ENCODE data around the gene EIF3L.
A peak's percentile ranks its signal among the peaks of the same experiment; 100 is the strongest.

The EIF3L gene

DNA sequence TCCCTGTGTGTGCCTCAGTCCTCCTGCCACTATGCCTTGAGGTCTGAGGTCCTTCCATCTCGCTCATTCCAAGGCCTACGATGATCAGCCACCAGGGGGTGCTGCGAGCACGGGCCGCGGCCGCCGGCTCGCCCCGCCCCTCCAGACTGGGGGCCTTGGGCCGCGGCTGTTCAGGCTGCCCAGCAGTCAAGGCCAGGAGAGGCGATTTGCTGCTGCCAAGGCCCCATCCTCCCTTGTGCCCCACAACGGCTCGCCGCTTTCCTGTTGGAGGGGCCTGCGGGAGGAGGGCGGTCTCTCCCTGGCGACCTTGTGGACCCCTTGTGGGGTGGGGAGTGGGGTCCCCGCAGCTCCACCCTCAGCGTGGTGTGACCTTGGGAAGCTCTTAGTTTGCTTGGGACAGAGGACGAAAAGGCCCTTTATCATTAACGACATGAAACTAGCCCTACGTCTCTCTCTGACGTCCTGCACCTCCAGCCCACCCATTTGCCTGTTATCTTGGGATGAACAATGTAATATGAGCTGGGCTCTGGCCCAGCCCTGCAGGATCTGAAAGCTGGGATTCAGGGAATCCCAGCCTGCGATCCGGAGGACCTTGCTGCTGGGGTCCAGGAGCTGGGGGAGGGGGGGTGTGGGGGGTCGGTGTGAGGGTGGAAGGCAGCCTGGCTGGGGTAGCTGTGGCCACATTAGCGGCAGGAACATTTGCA, 31.4 kb upstream of the EIF3L start:
- DNase-seq (ENCODE audit: low spot score): peak; percentile 82

DNA sequence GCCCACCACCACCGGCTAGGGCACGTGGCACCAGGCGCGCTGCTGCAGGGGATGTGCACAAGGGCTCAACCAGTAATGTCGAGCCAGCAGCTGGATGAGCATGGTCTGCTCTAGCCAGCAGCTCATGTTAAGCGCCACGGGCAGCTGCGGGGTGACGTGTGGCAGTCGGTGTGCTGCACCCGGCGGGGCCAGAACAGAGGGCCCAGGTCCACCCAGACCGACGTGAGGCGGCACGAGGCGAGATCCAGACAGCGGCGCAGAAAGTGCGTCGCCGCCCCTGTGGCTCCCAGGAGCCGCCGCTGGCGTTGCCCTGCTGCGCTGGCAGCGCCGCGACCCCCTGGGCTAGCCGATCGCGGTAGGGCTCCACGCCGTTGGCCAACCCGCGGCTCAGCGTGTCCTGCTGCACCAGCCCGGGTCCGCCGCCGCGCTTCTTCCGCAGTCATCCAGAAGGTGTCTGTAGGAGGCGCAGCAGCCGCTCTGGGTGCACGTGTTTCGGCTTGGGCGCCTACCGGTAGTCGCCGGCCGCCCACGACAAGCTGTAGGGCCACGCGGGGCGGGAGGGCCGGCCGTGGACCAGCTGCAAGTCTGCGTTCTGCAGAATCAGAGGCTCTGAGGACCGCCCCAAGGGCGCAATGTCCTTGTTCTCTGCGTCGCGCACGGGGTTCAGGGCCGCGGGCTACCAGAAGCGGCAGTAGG, 30.7 kb upstream of the EIF3L start:
- DNase-seq (ENCODE audit: low spot score): peak; percentile 56

DNA sequence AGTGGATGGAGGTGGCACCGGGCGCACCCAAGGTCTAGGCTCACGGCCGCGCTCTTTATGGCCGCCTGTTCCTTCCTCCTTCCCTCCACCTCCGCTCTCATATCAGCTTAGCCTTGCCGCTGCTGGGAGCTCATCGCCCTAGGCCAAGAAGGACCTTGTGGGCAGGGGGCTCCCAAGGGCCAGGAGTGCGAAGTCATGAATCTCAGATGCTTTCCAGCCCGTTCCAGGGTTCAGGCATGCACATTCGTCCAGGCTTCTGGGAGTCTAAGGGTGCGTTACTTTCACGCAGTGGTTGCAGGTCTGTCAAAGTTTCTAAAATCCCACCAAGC, 30.1 kb upstream of the EIF3L start:
- no peak for DNase-seq (ENCODE audit: low spot score)

DNA sequence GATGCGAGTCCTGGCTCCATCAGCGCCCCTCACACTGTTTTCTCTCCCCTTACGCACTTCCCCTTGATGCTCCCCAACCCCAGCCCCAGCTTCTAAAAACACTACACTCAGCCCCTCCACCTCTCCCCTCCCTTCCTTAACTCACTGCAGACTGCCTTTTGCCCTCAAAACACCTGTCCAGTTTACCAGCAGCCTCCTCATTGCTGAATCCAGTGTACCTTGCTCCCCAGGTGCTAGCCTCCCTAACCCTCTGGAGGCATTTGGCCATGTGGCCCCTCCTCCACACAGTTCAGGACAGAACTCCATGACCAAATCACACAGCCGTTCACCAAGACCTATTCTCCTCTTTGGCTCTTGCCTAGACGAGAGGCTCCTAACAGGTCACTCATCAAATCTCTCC, 28.9 kb upstream of the EIF3L start:
- no peak for DNase-seq (ENCODE audit: low spot score)

DNA sequence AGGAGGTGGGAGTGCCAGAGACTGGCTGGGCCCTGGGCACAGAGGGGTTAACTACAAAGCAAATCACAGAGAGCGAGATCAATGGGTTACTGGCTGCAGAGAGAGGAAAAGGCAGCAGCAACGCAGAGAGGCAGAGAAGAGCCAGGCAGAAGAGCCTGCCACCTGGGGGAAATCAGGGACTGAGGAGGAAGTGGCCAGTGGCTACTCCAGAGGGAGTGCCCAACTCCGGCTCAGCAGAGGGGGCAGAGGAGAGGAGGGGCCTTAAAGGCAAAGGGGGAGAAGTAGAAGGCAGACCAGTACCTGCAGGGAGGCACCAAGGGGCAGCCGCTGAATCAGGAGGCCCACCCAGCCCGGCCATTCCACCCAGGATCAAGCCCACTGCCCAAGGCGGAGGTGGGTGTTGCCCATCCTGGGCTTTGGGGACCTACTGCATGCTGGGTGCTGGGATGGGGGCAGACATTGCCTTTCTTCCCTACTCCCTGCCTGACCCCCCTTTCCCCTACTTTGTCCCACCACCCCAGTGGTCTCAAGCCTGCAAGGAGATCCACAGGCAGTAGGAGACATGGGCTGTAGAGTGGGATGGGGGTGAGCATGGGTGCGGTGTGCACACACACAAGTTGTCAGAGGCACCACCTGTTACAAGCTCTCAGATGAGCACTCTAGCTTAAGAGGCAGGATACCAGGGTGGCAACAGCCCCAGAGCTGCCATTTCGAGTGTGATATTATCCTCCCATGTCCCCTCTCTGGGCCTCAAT, 27.0 kb upstream of the EIF3L start:
- no peak for DNase-seq (ENCODE audit: low spot score)

DNA sequence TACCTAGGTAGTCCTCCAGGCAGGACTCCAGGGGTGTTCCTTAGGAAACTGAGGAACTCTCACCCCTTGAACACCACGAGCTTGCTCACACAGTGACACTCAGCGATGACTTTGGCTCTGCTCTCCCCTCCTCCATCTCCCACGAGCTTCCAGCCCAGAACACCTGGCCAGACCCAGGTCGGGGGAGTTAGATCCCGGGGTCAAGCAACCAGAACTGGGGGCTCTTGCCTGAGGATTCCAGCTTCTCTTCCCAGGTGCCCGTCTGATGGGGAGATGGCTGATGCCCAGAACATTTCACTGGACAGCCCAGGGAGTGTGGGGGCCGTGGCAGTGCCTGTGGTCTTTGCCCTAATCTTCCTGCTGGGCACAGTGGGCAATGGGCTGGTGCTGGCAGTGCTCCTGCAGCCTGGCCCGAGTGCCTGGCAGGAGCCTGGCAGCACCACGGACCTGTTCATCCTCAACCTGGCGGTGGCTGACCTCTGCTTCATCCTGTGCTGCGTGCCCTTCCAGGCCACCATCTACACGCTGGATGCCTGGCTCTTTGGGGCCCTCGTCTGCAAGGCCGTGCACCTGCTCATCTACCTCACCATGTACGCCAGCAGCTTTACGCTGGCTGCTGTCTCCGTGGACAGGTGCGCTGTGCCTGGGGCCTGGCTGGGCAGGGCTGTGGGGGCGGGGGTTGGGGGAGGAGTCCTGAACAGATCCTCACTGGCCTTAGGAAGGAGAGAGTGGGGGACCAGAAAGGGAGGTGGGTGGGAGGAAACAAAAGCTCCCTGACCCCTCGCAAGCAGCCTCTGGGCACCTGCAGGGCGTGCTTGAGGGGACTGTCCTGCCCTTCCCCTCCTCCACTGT, 25.9 kb upstream of the EIF3L start, which contains the start of gene GALR3:
Gene GALR3 (plus strand): TSS at position 249 of the 852 bp plus-strand sequence. CDS start 25 bp downstream, at position 274.
- no peak for DNase-seq (ENCODE audit: low spot score)

DNA sequence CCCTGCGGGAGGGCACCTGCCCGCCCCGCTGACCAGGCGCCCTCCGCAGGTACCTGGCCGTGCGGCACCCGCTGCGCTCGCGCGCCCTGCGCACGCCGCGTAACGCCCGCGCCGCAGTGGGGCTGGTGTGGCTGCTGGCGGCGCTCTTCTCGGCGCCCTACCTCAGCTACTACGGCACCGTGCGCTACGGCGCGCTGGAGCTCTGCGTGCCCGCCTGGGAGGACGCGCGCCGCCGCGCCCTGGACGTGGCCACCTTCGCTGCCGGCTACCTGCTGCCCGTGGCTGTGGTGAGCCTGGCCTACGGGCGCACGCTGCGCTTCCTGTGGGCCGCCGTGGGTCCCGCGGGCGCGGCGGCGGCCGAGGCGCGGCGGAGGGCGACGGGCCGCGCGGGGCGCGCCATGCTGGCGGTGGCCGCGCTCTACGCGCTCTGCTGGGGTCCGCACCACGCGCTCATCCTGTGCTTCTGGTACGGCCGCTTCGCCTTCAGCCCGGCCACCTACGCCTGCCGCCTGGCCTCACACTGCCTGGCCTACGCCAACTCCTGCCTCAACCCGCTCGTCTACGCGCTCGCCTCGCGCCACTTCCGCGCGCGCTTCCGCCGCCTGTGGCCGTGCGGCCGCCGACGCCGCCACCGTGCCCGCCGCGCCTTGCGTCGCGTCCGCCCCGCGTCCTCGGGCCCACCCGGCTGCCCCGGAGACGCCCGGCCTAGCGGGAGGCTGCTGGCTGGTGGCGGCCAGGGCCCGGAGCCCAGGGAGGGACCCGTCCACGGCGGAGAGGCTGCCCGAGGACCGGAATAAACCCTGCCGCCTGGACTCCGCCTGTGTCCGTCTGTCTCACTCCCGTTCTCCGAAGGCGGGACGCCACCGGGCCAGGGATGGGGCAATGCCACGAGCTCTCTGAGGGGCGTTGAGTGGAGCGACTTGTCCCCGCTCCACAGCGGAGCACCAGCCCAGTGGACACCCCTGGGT, 24.3 kb upstream of the EIF3L start:
- DNase-seq (ENCODE audit: low spot score): no peak

DNA sequence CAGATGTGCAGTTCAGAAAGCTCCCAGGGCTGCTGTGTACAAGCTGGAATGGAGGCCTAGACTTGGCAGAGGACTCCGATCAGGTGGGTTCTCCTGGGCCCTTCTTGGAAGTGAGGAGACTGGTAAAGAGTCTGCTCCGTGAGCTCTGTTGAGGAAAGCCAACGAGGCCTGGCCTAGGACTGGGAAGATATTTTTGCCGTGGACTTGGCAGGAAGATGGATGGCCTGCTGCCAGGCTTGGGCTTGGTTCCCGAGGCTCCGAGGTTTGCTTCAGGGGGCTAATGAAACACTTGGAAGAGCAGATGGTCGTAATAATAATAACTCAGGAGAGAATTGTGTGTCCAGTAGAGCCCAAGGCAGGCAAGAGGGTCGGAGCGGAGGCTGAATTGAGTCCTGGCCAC, 22.2 kb upstream of the EIF3L start:
- DNase-seq (ENCODE audit: low spot score): no peak

DNA sequence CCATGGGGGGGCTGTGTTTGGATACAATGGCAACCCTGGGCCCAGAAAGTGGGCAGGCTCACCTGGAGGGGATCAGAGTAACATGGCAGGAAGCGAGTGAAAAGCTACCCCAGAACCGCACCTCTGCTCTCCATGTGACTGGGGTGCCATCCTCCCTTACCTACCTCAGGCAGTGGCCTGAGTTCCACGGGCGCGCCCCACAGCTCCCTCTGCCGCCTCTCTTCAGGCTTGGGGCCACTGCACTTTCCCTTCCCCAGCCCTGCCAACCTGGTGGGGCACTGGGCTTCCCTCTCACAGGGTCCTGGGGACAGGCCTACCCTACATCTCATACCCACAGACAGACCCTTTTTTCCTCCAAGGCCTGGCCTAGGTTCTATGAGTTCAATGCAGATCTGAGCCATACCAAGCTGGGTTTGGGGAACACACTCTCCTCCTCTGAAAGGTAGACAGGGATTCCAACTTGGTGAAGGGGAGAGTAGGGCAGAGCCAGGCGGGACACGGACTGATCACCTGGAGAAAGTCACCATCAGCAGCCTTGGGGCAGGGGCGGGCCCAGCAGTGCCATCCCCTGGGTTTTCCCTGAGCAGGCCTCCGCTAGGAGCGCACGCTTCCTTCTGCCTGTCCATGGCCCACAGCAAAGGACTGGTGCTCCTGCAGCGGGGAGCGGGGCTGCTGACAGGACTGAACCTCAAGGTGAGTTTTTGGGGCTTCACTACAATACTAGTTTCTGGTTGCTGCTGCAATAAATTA, 19.0 kb upstream of the EIF3L start:
- DNase-seq (ENCODE audit: low spot score): no peak

DNA sequence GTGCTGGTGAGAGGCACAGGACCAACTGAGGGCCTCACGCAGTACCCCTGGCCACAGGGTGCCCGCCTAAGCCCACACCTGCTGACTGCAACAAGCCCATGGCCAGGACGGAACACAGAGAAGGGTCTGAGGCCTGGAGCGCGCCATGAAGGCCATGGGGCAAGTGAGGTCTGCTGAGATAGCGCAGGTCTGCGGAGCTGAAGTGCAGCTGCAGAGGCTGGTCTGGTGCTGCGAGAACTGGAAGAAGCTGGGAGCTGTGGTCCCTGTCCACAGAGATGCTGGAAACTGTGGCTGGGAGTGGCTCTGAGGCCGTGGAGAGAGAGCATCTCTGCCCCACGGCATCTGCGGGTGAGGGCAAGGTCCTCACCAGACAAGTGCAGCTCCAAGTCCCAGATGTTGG, 17.7 kb upstream of the EIF3L start:
- no peak for DNase-seq (ENCODE audit: low spot score)

DNA sequence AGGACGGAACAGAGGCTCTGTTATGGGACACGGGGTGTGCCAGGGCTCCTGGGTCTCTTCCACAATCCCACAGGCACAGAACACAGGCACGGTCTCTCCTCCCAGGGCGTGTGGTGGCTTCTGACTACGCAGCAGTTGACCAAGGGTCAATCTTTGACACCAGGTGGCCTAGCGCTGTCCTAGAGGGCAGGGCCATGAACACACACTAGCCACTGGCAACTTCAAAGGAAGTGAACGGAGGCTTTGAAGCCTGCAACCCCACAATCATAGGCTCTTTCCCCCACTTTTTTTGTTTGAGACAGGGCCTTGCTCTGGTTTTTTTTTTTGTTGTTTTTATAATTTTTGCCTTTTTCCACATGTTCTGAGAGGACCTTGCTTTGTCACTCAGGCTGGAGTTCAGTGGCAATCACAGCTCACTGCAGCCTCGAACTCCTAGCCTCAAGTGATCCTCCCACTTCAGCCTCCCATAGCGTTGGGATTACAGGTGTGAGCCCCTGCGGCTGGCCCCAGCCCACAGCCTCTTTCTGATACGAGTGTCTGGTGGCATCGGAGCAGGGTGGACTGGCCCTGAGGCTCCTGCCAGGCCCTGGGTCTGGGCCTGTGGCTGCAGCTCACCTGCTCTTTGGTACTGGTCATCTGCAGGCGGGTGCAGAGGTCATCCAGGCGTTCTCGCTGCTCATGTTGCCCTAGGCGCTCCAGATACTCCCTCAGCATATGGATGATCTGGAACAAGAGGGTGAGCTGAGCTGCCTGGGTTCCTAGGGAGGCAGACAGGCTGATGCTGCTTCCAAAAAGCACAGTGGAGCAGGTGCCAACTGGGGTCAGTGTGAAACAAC, 17.0 kb upstream of the EIF3L start:
- DNase-seq (ENCODE audit: low spot score): no peak

DNA sequence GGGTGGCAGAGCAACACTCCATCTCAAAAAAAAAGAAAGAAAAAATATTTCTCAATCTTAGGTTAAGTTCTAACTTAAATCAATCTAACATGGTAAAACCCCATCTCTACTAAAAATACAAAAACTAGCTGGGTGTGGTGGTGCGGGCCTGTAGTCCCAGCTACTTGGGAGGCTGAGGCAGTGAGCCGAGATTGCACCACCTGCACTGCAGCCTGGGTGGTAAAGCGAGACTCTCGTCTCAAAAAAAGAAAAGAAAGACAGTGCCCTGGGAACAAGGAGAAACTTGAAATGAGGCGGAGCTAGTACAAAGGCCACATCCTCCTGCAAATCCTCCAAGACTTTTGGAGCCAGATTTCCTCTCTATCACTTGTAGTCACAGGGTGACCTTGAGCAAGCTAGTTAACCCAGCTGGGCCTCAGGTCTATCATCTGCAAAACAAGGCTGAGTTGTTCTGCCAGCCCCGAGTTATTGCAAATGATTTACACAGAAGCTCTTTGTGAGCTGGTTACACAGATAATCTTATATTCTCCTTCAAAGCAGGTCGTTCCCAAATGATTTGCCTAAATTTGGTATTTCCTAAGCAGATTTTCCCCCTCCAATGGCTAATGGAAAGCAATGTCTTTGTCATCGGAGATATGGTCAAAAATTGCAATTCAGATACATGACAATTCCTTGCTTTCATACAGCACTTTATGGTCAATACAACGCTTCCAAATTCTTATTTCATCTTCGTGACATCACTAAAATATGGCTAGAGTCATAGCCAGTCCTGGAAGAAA, 7.0 kb upstream of the EIF3L start:
- DNase-seq (ENCODE audit: low spot score): no peak

DNA sequence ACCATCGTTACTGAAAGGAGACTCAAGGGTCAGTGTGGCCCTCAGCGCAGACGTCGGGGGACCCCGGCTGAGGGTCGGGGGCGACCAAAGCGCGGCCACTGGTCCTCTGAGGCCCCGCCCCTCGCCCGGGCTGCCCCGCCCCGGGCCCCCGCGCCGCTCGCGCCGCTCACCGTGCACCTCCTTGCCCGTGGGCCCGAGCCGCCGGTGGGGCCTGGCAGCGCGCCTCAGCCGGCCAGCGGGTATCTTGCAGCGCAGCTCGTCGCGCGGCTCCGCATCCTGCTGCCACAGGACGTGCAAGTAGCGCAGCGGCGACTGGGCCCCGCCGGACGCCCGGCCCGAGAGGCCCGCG, 5.5 kb upstream of the EIF3L start:
- peak; percentile 28 for DNase-seq (ENCODE audit: low spot score)

DNA sequence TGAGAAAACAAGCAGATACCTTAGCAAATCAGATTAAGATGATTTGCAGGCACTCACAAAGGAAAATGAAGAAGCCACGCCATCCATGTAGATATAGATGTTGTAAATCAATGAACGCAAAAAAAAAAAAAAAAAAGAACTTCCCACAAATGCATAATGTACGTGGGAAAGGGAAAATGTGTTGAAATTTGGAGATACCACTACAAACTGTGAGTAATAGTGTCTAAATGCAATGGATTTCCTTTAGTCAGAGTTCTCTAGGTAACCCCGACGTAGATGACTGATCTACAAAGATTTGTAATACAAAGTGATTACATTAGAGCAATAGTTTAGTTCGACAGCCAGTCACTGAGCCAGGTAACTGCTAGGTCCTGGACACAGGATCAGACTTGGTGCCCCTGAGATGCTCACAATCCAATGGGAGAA, 4.3 kb upstream of the EIF3L start:
- DNase-seq (ENCODE audit: low spot score): no peak

DNA sequence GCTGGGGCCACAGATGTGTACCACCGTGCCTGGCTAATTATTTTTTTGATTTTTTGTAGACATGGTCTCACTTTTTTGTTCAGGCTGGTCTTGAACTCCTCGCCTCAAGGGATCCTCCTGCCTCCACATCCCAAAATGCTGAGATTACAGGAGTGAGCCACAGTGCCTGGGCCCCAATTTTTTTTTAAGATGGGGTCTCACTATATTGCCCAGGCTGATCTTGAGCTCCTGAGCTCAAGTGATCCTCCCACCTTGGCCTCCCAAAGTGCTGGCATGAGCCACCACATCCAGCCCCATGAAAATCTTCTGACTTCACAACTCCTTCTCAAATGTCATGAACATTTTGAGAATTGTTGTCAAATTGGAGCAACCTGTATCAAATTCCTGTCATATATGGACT, 2.8 kb upstream of the EIF3L start:
- no peak for DNase-seq (ENCODE audit: low spot score)

DNA sequence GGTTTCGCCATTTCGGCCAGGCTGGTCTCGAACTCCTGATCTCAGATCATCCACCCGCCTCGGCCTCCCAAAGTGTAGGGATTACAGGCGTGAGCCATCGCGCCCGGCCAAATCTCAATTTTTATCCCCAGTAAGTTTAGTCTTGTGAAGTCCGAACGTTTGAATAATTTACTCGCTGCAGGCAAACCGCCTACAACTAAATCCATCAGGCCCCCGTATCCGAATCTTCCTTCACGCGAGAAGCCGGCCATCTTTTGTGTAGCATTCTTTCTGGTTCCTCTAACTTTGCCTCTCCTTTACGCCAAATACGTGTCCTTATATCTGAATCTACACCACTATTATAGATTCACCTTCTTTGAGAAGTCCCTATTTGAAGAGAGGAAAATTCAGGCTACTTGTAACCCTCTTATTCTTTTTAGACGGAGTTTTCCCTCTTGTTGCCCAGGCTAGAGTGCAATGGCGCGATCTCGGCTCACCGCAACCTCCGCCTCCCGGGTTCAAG, 581 bp upstream of the EIF3L start:
- peak; percentile 8 for DNase-seq (ENCODE audit: low spot score)

DNA sequence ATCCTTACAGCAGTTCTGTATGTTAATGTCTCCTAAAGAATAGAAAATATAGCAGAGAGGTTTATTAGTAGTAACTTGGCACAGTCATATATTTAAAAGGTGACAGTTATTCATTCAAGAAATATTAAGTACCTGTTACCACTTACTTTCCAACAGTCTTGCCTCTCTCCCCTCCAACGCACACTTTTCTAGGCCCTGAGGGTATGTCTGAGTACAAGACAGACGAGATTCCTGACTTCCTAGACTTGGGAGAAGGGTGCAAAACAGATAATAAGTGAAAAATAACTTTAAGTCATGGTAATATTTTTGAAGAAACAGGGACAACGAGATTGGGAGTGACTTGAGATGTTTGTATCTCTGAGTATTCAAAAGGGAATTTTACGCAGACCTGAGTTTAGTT, 1.6 kb downstream of the EIF3L start:
- DNase-seq (ENCODE audit: low spot score): no peak

DNA sequence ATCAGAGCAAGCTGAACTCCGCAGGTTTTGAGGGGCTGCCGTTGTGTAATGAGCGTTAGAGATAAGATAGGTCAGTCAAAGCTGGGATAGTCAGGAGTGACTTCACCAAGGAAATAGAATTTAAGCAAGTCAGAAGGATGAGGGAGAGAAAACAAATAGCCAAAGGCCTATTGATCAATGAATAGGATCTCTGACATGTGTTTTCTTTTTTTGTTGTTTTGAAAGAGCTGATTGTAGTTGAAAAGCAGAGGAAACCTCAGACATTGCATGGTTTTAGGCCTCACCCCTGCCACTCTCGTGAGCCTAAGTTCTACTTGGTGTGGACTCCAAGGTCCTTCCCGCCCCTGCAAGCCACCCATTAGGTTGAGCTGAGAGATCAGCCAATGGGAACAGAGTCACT, 3.2 kb downstream of the EIF3L start:
- DNase-seq (ENCODE audit: low spot score): no peak

DNA sequence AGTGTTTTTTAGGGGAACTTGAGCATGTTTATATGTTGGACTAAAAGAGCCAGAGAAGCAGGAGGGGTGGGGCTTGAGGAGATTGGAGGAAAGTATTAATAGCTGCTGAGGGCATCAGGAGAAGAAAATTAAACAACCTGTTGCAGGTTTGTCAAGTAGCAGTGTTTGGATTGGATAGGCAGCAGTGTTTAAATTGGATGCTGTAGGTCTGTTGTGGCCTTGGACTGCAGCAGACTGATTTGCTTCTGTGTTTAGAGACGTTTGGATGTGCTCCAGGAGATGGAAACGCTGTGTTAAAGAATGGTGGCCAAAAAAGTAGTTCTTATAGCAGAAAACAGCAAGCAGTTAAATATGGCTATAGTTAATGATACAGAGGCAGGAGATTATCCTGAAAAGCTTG, 5.7 kb downstream of the EIF3L start:
- DNase-seq (ENCODE audit: low spot score): no peak
